ENCODE measurements around the gene ANTKMT. TPM values are rescaled to one million over a fixed set of nuclear protein-coding genes. Genes with fewer than 3 reads are reported as not detected.

The ANTKMT gene
- total RNA-seq, 6 donors from 2014 or later, result 38.7 to 69.7 (median 55.7) TPM

DNA sequence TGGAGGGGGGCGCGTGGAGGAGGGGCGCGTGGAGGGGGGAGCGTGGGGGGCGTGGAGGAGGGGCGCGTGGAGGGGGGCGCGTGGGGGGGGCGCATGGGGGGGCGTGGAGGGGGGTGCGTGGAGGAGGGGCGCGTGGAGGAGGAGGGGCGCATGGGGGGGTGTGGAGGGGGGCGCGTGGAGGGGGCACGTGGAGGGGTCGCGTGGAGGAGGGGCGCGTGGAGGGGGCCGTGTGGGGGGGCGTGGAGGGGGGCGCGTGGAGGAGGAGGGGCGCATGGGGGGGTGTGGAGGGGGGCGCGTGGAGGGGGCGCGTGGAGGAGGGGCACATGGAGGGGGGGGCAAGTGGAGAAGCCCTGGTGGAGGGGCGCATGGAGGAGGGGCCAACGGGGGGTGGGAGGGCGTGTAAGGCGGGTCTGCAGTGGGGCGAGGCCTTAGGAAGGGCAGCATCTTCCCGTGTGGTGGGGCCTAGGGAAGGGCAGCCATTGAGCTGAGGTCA is 46.8 kb downstream of the ANTKMT start:
- H3K4me3 ChIP-seq, result no peak overlapping the region
- 80% methylated on average over 14 to 20 of the region's 38 CpGs for WGBS, 2 donors
- no peak for ATAC-seq (ENCODE audit: low FRiP score in 2 of 2)
- no peak overlapping the region for H3K27ac ChIP-seq
- TF ChIP-seq EP300 (IDR thresholded peaks at IDR 0.05), result no peak
- TF ChIP-seq POLR2A (IDR thresholded peaks at IDR 0.05), result no peak
- TF ChIP-seq, protein P1, sequence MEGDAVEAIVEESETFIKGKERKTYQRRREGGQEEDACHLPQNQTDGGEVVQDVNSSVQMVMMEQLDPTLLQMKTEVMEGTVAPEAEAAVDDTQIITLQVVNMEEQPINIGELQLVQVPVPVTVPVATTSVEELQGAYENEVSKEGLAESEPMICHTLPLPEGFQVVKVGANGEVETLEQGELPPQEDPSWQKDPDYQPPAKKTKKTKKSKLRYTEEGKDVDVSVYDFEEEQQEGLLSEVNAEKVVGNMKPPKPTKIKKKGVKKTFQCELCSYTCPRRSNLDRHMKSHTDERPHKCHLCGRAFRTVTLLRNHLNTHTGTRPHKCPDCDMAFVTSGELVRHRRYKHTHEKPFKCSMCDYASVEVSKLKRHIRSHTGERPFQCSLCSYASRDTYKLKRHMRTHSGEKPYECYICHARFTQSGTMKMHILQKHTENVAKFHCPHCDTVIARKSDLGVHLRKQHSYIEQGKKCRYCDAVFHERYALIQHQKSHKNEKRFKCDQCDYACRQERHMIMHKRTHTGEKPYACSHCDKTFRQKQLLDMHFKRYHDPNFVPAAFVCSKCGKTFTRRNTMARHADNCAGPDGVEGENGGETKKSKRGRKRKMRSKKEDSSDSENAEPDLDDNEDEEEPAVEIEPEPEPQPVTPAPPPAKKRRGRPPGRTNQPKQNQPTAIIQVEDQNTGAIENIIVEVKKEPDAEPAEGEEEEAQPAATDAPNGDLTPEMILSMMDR (IDR thresholded peaks at IDR 0.05), result no peak
- no peak for TF ChIP-seq POLR2AphosphoS5 (IDR thresholded peaks at IDR 0.05)
- DNase-seq, result no peak
- H3K9me3 ChIP-seq, result no peaks in the 10 kb centered on the region
- H3K27me3 ChIP-seq, result no peaks in the 10 kb centered on the region
- no peaks in the 10 kb centered on the region for H3K4me1 ChIP-seq
- no peaks in the 10 kb centered on the region for H3K36me3 ChIP-seq

DNA sequence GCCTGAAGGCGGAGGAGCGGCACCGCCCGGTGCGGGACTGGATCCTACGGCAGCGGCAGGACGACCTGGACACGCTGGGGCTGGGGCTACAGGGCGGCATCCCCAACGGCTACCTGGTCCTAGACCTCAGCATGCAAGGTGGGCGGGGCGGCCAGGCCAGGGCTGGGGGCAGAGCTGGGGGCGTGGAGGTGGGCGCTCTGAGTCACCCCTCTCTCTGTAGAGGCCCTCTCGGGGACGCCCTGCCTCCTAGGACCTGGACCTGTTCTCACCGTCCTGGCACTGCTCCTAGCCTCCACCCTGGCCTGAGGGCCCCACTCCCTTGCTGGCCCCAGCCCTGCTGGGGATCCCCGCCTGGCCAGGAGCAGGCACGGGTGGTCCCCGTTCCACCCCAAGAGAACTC is 47.5 kb downstream of the ANTKMT start:
- peak in 1 of 2 donors; percentile 79 for DNase-seq
- no peaks in the 10 kb centered on the region for H3K36me3 ChIP-seq
- no peaks in the 10 kb centered on the region for H3K4me1 ChIP-seq
- H3K27me3 ChIP-seq, result no peaks in the 10 kb centered on the region
- TF ChIP-seq, protein P1 (IDR thresholded peaks at IDR 0.05), result no peak
- no peak for TF ChIP-seq POLR2AphosphoS5 (IDR thresholded peaks at IDR 0.05)
- TF ChIP-seq POLR2A (IDR thresholded peaks at IDR 0.05), result no peak
- no peak for TF ChIP-seq EP300 (IDR thresholded peaks at IDR 0.05)
- no peak for ATAC-seq (ENCODE audit: low FRiP score in 2 of 2)
- WGBS, 2 donors, result 85 to 93% methylated on average over 6 to 10 of the region's 21 CpGs
- no peak overlapping the region for H3K4me3 ChIP-seq
- no peaks in the 10 kb centered on the region for H3K9me3 ChIP-seq
- H3K27ac ChIP-seq, result no peak overlapping the region

DNA sequence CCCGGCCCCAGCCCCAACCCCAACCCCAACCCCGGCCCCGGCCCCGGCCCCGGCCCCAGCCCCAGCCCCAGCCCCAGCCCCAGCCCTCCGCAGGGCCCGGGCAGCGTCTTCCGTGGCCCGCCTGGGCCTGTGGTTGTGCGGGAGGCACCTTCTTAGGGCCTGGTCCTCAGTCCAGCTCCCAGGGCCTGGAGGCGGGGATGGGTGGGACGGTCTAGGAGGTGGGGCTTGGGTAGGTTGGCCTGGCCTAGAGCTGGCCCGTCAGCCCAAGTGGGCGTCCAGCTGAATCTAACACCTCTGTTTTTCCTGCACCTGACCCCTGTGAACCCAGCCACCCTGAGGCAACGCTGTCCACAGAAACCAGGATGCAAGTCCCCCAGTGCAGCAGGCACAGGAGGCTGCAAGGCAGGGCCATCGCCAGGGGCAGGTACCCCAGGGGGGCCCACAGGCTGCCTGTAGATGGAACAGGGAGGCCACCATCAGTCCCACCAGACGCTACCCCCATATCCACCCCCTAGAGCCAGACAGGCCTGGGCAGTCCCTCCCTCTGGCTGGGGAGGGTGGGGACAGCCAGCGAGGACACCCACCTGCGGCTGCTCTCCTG is 48.3 kb downstream of the ANTKMT start:
- Histone ChIP-seq H3K4me3 (no peak overlapping the region), H3K27me3 (no peaks in the 10 kb centered on the region), H3K36me3 (no peaks in the 10 kb centered on the region), H3K9me3 (no peaks in the 10 kb centered on the region), H3K4me1 (no peaks in the 10 kb centered on the region), H3K27ac (no peak overlapping the region)
- DNase-seq (no peak), ATAC-seq (ENCODE audit: low FRiP score in 2 of 2) (no peak)
- WGBS, 2 donors, result 75 to 84% methylated on average over 5 to 15 of the region's 20 CpGs
- TF ChIP-seq POLR2AphosphoS5 (IDR thresholded peaks at IDR 0.05) (no peak), EP300 (IDR thresholded peaks at IDR 0.05) (no peak), POLR2A (IDR thresholded peaks at IDR 0.05) (no peak)
- TF ChIP-seq, protein P1 (IDR thresholded peaks at IDR 0.05), result no peak

DNA sequence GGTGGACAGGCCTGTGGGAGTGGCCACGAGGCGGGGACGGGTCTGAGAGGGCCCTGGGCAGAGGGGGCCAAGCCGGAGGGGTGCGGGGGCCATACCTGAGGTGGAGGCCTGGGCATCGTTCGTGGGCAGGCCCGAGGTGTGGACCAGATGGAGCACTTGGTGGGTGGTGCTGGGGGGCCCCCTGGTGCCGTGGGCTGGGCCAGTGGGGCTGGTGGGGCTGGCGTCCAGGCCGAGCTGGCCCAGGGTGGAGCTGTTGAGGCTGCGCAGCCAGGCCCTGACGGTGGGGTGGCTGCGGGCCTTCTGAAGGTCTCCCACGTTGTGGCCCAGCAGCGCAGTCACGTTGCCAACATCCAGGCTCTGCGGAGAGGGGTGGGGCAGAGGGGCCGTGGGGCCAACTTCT is 49.0 kb downstream of the ANTKMT start:
- Histone ChIP-seq H3K4me3 (no peak overlapping the region), H3K9me3 (no peaks in the 10 kb centered on the region), H3K27ac (no peak overlapping the region), H3K27me3 (peaks cover 0 to 5% (median 0%) of the 10 kb centered on the region in 4 donors), H3K4me1 (no peaks in the 10 kb centered on the region), H3K36me3 (no peaks in the 10 kb centered on the region)
- 79 to 86% methylated on average over 4 to 12 of the region's 19 CpGs for WGBS, 2 donors
- ATAC-seq (ENCODE audit: low FRiP score in 2 of 2), result no peak
- peak in 1 of 2 donors; percentile 77 for DNase-seq
- TF ChIP-seq POLR2A (IDR thresholded peaks at IDR 0.05), result no peak

DNA sequence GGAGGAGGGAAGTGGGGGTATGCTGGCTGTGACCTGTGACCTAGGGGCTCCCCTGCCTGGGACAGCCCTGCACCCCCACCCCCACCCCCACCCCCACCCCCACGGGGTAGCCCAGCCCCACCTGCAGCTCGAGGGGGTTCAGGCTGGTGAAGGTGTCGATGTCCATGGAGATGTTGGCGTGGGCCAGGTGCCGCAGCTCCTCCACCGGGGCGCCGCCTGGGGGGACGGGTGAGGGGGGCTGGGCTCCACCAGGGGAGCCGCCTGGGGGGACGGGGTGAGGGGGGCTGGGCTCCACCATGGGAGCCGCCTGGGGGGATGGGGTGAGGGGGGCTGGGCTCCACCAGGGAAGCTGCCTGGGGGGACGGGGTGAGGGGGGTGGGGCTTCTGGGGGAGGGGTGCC is 49.5 kb downstream of the ANTKMT start:
- ATAC-seq (ENCODE audit: low FRiP score in 2 of 2) (no peak), DNase-seq (peak in 1 of 2 donors; percentile 38)
- no peak overlapping the region for H3K27ac ChIP-seq
- no peaks in the 10 kb centered on the region for H3K36me3 ChIP-seq
- WGBS, 2 donors, result 20 to 71% methylated on average over 1 to 9 of the region's 13 CpGs
- H3K4me1 ChIP-seq, result no peaks in the 10 kb centered on the region
- H3K27me3 ChIP-seq, result peaks cover 0 to 5% (median 0%) of the 10 kb centered on the region in 4 donors
- no peaks in the 10 kb centered on the region for H3K9me3 ChIP-seq
- no peak overlapping the region for H3K4me3 ChIP-seq
- no peak for TF ChIP-seq POLR2A (IDR thresholded peaks at IDR 0.05)
- TF ChIP-seq POLR2AphosphoS5 (IDR thresholded peaks at IDR 0.05), result no peak
- TF ChIP-seq, protein P1 (IDR thresholded peaks at IDR 0.05), result no peak
- no peak for TF ChIP-seq EP300 (IDR thresholded peaks at IDR 0.05)

Small RNA genes within 50 kb of the gene (small RNA-seq; reads per million reads assigned to genes)
- 0 reads per million in 4 donors for gene MIR662

Other genes with a start within 250 kb of the ANTKMT start
- 10 to 100 TPM; 27.3 to 84.5 (median 66.1) TPM for gene CAPN15, start 193.4 kb upstream of the ANTKMT start, total RNA-seq
- not detected for gene PRR35, start 160.8 kb upstream of the ANTKMT start, total RNA-seq
- 1 to 10 TPM; 1.2 to 7.8 (median 3.3) TPM for gene NHLRC4, start 154.1 kb upstream of the ANTKMT start, total RNA-seq
- 100 to 1,000 TPM in 2 of 6 donors, 10 to 100 TPM in 4; 42.7 to 153 (median 79.6) TPM for gene PIGQ, start 151.2 kb upstream of the ANTKMT start, total RNA-seq
- gene RAB40C, start 131.1 kb upstream of the ANTKMT start, total RNA-seq, result 100 to 1,000 TPM in 1 of 6 donors, 10 to 100 TPM in 5; 40.5 to 101 (median 61.5) TPM
- gene WFIKKN1, start 90.2 kb upstream of the ANTKMT start, total RNA-seq, result 10 to 100 TPM in 1 of 6 donors, 1 to 10 TPM in 5; 1.7 to 16.8 (median 5.8) TPM
- 100 to 1,000 TPM in 4 of 6 donors, 10 to 100 TPM in 2; 69.5 to 210 (median 111) TPM for gene METTL26, start 84.8 kb upstream of the ANTKMT start, total RNA-seq
- 10 to 100 TPM; 34.9 to 85.7 (median 53.3) TPM for gene MCRIP2, start 79.3 kb upstream of the ANTKMT start, total RNA-seq
- gene WDR90, start 71.8 kb upstream of the ANTKMT start, total RNA-seq, result 100 to 1,000 TPM in 1 of 6 donors, 10 to 100 TPM in 5; 18.8 to 174 (median 34.1) TPM
- 100 to 1,000 TPM in 4 of 6 donors, 10 to 100 TPM in 2; 53.0 to 535 (median 107) TPM for gene RHOT2, start 53.0 kb upstream of the ANTKMT start, total RNA-seq
- gene RHBDL1, start 45.5 kb upstream of the ANTKMT start, total RNA-seq, result 1 to 10 TPM in 2 of 6 donors, under 1 TPM in 3, not detected in 1; 0.59 to 2.1 (median 0.76) TPM
- gene STUB1, start 40.7 kb upstream of the ANTKMT start, total RNA-seq, result 100 to 1,000 TPM; 101 to 186 (median 118) TPM
- 100 to 1,000 TPM in 1 of 6 donors, 10 to 100 TPM in 5; 60.0 to 109 (median 65.5) TPM for gene JMJD8, start 36.8 kb upstream of the ANTKMT start, total RNA-seq
- gene WDR24, start 30.7 kb upstream of the ANTKMT start, total RNA-seq, result 10 to 100 TPM in 5 of 6 donors, 1 to 10 TPM in 1; 8.3 to 20.6 (median 14.3) TPM
- 1 to 10 TPM; 1.0 to 8.1 (median 4.1) TPM for gene FBXL16, start 15.3 kb upstream of the ANTKMT start, total RNA-seq
- gene METRN, start 6.0 kb upstream of the ANTKMT start, total RNA-seq, result 10 to 100 TPM; 22.0 to 56.0 (median 40.8) TPM
- gene CCDC78, start 5.3 kb downstream of the ANTKMT start, total RNA-seq, result 10 to 100 TPM in 5 of 6 donors, 1 to 10 TPM in 1; 3.5 to 69.1 (median 23.3) TPM
- gene HAGHL, start 6.0 kb downstream of the ANTKMT start, total RNA-seq, result 10 to 100 TPM in 5 of 6 donors, 1 to 10 TPM in 1; 4.0 to 43.0 (median 13.5) TPM
- gene CIAO3, start 19.9 kb downstream of the ANTKMT start, total RNA-seq, result 10 to 100 TPM; 27.8 to 96.4 (median 33.1) TPM
- 100 to 1,000 TPM in 4 of 6 donors, 10 to 100 TPM in 2; 47.8 to 275 (median 121) TPM for gene MSLN, start 39.6 kb downstream of the ANTKMT start, total RNA-seq
- 10 to 100 TPM; 14.5 to 43.0 (median 20.8) TPM for gene RPUSD1, start 67.2 kb downstream of the ANTKMT start, total RNA-seq
- gene CHTF18, start 67.5 kb downstream of the ANTKMT start, total RNA-seq, result 10 to 100 TPM in 4 of 6 donors, 1 to 10 TPM in 2; 4.1 to 39.8 (median 17.9) TPM
- gene GNG13, start 79.6 kb downstream of the ANTKMT start, total RNA-seq, result not detected
- gene LMF1, start 249.8 kb downstream of the ANTKMT start, total RNA-seq, result 100 to 1,000 TPM in 1 of 6 donors, 10 to 100 TPM in 5; 20.3 to 147 (median 28.2) TPM